ENCODE data around the gene IGFN1.

The IGFN1 gene

DNA sequence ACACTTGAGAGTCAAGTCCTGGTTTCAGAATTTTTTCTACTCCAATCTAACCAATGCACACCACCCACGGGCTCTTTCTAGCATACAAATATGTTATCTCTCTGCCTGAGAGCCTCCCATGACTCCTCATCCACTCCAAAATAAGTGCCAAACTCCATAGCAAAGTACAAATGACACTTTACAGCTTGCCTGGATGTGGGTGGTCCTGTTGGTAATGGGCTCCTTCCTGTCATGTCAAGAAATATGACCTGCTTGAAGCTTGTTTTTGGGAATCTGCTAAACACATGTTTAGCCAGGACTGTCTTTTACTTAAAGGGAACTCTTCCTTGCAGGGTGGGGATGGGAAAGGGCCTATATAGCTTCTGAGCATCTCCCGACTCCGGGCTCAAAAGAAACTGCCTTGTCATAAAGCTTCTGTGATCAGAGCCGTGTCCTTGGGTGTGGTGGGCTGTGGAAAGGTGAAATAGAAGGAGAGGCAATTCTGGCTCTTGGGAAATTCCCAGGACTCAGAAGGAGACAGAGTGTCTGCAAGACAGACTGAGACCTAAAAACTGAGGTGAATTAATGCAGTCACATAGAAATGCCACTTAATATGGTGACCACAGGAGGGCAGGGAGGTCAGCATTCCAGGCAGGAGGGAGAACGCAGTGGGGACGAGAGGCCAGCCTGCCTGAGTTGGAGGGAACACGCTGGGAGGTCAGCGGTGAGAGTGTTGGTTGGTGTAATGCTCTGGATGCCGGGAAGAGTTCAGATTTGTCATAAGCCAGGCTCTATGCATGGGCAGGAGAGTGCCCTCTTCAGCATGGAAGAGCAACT, 6.1 kb upstream of the IGFN1 start:
- no peaks in the 10 kb centered on the region for H3K9me3 ChIP-seq (ENCODE audit: control insufficient read depth, insufficient read depth, low read length)
- no peaks in the 10 kb centered on the region for H3F3A ChIP-seq (ENCODE audit: control insufficient read depth, insufficient read depth)
- H3K27me3 ChIP-seq (ENCODE audit: control insufficient read depth, low read length) = peaks cover 31% of the 10 kb centered on the region
- no peak overlapping the region for H3K4me3 ChIP-seq (ENCODE audit: low read length)
- H3K27ac ChIP-seq (ENCODE audit: low read depth, low read length) = no peak overlapping the region
- H3K36me3 ChIP-seq (ENCODE audit: control insufficient read depth, low read length) = no peaks in the 10 kb centered on the region
- H3K4me1 ChIP-seq (ENCODE audit: control insufficient read depth, low read length) = peaks cover 7% of the 10 kb centered on the region
- TF ChIP-seq EZH2phosphoT487 (IDR thresholded peaks at IDR 0.05; ENCODE audit: borderline replicate concordance, low read length) = no peak
- TF ChIP-seq, protein P1, sequence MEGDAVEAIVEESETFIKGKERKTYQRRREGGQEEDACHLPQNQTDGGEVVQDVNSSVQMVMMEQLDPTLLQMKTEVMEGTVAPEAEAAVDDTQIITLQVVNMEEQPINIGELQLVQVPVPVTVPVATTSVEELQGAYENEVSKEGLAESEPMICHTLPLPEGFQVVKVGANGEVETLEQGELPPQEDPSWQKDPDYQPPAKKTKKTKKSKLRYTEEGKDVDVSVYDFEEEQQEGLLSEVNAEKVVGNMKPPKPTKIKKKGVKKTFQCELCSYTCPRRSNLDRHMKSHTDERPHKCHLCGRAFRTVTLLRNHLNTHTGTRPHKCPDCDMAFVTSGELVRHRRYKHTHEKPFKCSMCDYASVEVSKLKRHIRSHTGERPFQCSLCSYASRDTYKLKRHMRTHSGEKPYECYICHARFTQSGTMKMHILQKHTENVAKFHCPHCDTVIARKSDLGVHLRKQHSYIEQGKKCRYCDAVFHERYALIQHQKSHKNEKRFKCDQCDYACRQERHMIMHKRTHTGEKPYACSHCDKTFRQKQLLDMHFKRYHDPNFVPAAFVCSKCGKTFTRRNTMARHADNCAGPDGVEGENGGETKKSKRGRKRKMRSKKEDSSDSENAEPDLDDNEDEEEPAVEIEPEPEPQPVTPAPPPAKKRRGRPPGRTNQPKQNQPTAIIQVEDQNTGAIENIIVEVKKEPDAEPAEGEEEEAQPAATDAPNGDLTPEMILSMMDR (IDR thresholded peaks at IDR 0.05; ENCODE audit: low read depth, low read length, poor library complexity, severe bottlenecking) = peak; percentile 38
- no peaks in the 10 kb centered on the region for H3K9me2 ChIP-seq (replicated peaks; ENCODE audit: control insufficient read depth, low read length)
- H3K79me2 ChIP-seq (ENCODE audit: control insufficient read depth, low read length) = no peaks in the 10 kb centered on the region
- no peaks in the 10 kb centered on the region for H4K20me1 ChIP-seq (ENCODE audit: control insufficient read depth, insufficient read depth, low read depth, low read length)
- H3K4me2 ChIP-seq (ENCODE audit: low read length) = no peak overlapping the region

DNA sequence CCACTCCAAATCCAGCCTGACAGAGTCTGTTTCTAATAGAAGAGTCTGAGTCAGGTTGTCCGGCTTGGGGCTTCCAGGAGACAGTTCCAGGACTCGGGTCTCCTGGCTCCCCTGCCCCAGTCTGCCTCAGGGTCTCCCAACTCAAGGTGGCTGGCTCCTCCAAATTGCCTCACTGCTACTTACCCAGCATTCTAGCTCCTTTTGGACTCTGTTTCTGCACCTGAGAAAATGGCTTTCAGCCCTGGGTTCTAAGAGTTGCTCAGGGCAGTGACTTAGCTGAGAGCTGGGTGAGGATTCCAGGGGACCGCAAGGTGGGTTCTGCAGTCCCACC, 5.5 kb upstream of the IGFN1 start:
- TF ChIP-seq, protein P1 (IDR thresholded peaks at IDR 0.05; ENCODE audit: low read depth, low read length, poor library complexity, severe bottlenecking) = no peak
- TF ChIP-seq EZH2phosphoT487 (IDR thresholded peaks at IDR 0.05; ENCODE audit: borderline replicate concordance, low read length) = no peak
- no peaks in the 10 kb centered on the region for H3K36me3 ChIP-seq (ENCODE audit: control insufficient read depth, low read length)
- H3K79me2 ChIP-seq (ENCODE audit: control insufficient read depth, low read length) = no peaks in the 10 kb centered on the region
- no peaks in the 10 kb centered on the region for H3F3A ChIP-seq (ENCODE audit: control insufficient read depth, insufficient read depth)
- no peaks in the 10 kb centered on the region for H4K20me1 ChIP-seq (ENCODE audit: control insufficient read depth, insufficient read depth, low read depth, low read length)
- H3K4me1 ChIP-seq (ENCODE audit: control insufficient read depth, low read length) = peaks cover 7% of the 10 kb centered on the region
- H3K4me2 ChIP-seq (ENCODE audit: low read length) = no peak overlapping the region
- no peaks in the 10 kb centered on the region for H3K9me3 ChIP-seq (ENCODE audit: control insufficient read depth, insufficient read depth, low read length)
- H3K27me3 ChIP-seq (ENCODE audit: control insufficient read depth, low read length) = peaks cover 31% of the 10 kb centered on the region
- no peaks in the 10 kb centered on the region for H3K9me2 ChIP-seq (replicated peaks; ENCODE audit: control insufficient read depth, low read length)
- H3K4me3 ChIP-seq (ENCODE audit: low read length) = no peak overlapping the region
- no peak overlapping the region for H3K27ac ChIP-seq (ENCODE audit: low read depth, low read length)

DNA sequence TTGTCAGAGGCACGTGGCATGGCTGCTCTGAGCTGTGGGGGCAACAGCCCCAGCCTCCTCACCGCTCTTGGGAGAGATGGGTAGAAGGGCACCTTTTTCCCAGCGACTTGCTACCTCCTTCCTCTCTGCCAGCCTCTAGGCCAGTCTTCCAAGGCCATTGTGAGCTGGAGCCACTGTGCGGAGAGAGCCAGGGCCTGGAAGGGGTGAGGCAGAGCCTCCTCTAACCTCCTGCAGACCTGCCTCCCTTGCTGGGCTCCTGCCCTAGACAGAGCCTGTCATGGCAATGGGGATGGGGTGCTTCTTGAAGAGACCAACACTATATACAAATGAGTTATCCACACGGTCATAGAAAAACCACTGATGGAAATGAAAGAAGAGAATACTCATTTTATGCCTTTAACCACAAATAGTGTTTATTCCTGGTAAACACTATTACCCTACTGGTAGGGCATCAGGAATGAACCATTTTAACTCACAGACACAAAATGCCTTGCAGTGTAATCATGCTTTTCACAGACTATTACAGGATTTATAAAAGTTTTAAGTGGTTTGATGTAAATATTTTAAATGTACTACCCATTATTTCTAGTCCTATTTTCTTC, 5.0 kb upstream of the IGFN1 start:
- H3K4me1 ChIP-seq (ENCODE audit: control insufficient read depth, low read length) = peaks cover 7% of the 10 kb centered on the region
- H3K9me2 ChIP-seq (replicated peaks; ENCODE audit: control insufficient read depth, low read length) = no peaks in the 10 kb centered on the region
- no peaks in the 10 kb centered on the region for H3K9me3 ChIP-seq (ENCODE audit: control insufficient read depth, insufficient read depth, low read length)
- H3K4me2 ChIP-seq (ENCODE audit: low read length) = no peak overlapping the region
- no peaks in the 10 kb centered on the region for H3F3A ChIP-seq (ENCODE audit: control insufficient read depth, insufficient read depth)
- no peak overlapping the region for H3K4me3 ChIP-seq (ENCODE audit: low read length)
- H3K79me2 ChIP-seq (ENCODE audit: control insufficient read depth, low read length) = no peaks in the 10 kb centered on the region
- H4K20me1 ChIP-seq (ENCODE audit: control insufficient read depth, insufficient read depth, low read depth, low read length) = no peaks in the 10 kb centered on the region
- peaks cover 31% of the 10 kb centered on the region for H3K27me3 ChIP-seq (ENCODE audit: control insufficient read depth, low read length)
- no peaks in the 10 kb centered on the region for H3K36me3 ChIP-seq (ENCODE audit: control insufficient read depth, low read length)
- TF ChIP-seq, protein P1 (IDR thresholded peaks at IDR 0.05; ENCODE audit: low read depth, low read length, poor library complexity, severe bottlenecking) = no peak
- TF ChIP-seq EZH2phosphoT487 (IDR thresholded peaks at IDR 0.05; ENCODE audit: borderline replicate concordance, low read length) = no peak
- no peak overlapping the region for H3K27ac ChIP-seq (ENCODE audit: low read depth, low read length)
